GM21825 (cell line): ENCODE data around the gene VPS13C.
"Not testable (repeated sequence)": the region's sequence is repeated elsewhere in the genome, so short reads cannot be mapped to it uniquely, and the experiment has no call there.

Experiments
- ATAC-seq: cut with Tn5 transposase; IDR thresholded peaks from one replicate; pipeline ENCODE4 v1.9.1; 2021; ENCODE audit warnings: mild to moderate bottlenecking, moderate library complexity; ENCODE audit not compliant: unreplicated experiment

Gene VPS13C

DNA sequence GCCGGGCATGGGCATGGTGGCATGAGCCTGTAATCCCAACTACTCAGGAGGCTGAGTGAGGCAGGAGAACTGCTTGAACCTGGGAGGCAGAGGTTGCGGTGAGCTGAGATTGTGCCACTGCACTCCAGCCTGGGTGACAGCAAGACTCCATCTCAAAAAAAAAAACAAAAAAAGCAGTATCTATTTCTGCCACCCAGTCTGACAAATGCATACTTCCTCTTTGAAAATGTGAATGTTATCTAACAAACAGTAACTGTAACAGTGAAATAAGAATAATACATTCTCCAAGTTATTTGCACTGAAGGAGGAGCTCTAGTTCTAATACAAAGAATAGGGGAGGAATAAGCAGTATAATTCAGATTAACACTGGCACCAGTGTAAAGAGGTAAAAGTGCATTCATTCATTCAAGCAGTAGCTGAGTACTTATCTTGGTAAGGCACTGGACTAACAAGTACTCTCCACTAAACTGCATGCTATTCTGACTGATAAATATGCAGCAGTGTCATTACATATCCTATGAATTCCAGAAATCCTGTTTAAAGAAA, 12.9 kb downstream of the VPS13C start:
- ATAC-seq = no peak

DNA sequence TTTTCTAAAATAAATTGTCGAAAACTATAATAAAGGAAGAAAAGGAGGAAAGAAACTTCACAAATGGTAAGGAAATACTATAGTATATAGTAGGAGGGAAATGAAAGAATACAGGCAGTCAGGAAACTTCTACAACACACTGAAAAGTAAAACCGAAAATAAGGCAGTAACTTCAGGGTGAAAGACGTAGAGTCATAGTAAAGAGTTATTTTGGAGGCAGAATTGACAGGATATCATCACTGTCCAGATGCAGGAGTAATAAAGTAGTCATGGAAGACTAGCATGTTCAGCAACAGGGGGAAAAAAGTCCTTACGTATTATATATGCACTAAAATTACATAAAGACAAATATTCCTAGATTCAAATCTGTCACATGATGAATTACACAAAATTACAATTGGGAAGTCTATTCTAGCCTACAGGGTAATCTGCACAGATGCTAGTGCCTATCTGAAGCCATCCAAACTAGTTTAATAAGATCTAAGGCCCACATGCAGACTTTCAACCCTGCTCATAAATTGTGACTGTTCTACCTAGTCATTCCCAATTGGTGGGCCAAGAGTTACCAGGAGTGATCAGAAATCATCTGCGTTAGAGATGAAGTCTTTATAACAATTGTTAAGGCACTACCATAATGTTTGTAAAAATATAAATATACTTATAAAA, 14.0 kb downstream of the VPS13C start:
- ATAC-seq = peak; percentile 86

DNA sequence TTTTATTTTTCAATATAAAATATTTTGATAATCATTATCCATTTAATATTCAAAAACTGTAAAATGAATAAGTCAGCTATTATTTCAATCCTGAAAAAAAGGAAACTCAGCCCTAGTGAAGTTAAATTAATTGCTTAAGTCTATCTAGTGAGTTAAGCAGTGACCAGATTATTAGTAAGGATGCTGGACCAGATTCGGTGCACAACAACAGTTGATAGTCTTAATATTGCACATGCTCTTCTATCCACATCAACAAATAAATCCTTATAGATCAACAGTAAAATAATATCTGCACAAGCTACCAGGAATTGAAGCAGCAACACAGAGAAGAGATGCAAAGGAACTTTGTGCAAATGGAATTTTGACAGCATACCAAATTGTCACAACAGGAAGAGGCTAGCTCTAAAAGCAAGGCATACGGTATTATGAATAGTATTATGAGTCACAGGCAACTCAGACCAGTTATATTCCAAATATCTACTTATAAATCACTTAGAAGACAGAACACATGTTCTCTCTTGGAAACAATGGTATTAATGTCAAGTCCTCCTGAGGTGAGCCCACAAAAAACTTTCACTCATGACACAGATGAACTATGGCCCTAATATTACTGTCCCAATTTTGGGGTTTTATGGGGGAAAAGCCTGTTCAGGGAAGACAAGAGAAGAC, 24.9 kb downstream of the VPS13C start:
- no peak for ATAC-seq

DNA sequence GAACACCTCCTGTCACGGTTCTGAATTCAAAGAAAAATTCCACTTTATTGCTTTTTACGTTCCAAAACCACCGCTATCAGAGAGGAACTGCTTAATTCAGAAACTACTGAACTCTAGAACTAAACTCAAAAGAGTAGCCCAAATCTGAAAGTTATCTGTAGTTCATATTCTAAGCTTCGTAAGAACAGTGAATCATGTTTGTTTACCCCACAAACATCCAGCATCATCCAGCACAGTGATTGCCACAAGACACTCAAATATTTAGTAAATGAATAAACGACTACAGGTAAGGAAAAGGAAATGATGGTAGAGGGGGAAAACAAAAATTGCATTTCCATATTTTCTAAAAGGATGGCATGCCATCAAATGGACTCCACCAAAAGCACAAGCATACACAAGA, 32.3 kb downstream of the VPS13C start:
- no peak for ATAC-seq

DNA sequence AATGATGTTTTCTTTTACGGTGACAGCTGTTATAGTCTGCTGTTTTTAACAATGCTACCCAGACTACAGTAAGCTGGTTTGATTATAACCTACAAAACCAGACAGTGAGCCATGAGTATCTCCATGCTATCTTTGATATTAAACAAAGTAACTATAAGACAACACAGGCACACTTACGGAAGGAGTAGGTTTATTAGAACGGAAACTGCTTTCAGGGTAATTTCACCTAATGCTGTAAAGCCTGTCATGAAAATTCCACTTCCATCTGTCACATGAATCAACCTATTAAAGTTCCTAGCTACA, 33.0 kb downstream of the VPS13C start:
- no peak for ATAC-seq

DNA sequence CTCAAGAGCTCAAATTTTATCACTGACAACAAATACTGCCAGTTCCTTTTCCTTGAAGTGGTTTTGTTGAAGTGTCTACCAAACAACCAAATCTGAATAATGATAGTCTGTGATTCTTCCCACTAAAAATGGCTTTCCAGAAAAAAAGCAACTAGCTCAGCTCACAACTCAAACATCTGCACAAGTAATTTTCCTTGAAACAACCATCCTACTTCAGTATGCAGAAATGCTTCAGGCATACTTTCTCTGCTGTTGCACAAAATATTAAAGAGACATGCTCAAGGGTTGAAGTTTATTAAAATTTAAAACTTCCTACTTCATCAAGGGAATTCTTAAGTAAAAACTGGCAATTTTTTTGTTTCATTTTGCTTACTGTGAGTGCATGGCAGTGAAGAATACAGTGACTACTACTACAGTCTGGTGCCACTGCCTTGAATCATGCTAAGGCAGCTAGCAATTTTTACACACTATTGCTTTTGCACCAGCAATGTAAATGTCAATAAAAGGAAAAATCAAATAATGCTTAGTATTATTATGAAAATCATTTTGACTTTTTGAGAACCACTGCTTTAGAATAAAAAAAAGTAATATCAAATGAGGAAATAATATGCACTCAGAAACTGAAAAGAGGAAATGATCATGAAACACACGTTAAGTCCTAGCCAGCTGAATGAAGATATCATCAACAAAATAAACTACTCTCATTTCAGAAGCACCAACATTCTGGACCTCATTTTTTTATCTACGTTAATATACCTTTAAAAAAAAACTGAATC, 33.6 kb downstream of the VPS13C start:
- no peak for ATAC-seq

DNA sequence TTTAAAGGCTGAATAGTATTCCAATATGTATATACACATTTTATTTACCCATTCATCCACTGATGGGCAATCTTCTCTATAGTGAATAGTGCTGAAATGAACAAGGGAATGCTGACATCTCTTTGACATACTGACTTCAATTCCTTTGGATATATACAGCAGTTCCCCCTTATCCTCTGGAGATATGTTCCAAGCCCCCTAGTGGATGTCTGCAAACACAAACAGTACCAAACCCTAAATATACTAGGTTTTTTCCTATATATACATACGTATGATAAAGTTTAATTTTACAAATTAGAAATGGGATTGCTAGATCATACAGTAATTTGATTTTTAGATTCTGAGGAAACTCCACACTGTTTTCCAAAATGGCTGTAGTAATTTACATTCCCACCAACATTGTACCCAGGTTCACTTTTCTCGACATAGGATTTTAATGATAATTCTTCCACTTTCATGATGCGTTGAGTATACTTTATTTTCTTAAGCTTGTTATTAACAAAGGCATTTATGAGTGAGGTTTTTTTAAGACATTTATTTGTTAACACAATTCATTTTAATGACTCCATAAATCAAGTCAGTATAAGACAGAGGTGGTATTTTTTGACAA, 38.2 kb downstream of the VPS13C start:
- no peak for ATAC-seq

DNA sequence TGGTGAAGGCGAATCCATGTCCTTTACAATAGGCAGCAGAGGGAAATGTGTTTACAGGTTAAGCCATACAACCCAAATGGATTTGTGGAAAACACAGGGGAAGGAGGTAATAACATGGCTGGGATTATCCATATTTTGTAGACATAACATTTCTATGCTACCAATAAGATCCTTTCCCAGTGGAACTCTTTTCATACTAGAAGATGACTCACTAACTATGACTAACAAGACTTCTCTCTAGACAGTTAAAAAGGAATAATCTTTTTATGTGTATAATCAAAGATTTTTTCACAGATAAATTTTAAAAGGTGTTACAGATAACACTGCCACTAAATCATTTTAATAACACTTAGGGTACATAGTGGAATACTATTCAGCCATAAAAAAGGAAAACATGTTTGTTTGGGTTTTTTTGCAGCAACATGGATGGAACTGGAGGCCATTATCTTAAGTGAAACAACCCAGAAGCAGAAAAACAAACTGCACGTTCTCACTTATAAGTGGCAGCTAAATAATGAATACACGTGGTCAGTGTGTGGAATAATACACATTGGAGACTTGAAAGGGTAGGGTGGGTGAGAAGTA, 39.6 kb downstream of the VPS13C start:
- ATAC-seq = no peak

DNA sequence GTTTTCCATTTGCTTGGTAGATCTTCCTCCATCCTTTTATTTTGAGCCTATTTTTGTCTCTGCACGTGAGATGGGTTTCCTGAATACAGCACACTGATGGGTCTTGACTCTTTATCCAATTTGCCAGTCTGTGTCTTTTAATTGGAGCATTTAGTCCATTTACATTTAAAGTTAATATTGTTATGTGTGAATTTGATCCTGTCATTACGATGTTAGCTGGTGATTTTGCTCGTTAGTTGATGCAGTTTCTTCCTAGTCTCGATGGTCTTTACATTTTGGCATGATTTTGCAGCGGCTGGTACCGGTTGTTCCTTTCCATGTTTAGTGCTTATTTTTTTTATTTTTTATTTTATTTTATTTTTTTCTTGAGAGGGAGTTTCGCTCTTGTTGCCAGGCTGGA, 54.9 kb downstream of the VPS13C start:
- not testable (repeated sequence) for ATAC-seq

DNA sequence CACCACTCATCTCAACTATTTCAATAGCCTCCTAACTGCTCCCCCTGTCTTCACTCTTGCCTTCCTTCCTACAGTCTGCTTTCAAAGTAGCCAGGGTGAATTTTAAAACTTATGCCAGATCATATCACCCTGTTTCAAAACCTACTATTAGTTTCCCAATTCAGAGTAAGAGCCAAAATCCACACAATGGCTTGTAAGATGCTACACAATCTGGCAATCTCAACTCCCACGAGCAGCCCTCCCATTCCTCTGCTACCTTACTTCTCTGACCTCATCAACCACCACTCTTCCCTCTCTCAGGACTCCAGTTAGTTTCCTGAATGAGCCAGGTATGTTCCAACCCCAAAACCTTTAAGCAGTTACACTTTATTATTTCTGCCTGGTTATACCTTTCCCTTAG, 62.5 kb downstream of the VPS13C start:
- no peak for ATAC-seq

DNA sequence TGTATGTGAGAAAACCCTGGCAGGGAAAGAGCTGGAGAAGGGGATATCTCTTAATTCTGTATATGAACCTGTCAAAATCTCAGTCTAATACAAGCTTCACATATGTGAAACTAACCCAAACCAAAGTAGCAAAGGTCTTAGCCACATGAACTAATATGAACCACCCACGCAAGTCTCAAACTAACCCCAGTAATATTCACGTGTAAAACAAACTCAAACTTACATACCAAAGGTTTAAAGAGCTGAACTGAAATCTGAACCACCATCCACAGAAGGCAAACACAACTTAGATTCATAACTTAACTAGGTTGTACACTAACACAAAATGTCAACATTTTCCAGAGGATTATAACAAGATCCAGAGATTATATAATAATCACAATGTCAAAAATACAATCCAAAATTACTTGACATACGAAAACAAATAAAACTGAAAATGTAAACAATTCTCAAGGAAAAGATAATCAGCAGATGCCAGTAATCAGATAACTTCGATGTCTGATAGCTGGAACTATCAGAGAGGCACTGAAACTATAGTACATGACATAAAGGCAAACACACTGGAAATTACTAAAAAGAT, 64.1 kb downstream of the VPS13C start:
- no peak for ATAC-seq

DNA sequence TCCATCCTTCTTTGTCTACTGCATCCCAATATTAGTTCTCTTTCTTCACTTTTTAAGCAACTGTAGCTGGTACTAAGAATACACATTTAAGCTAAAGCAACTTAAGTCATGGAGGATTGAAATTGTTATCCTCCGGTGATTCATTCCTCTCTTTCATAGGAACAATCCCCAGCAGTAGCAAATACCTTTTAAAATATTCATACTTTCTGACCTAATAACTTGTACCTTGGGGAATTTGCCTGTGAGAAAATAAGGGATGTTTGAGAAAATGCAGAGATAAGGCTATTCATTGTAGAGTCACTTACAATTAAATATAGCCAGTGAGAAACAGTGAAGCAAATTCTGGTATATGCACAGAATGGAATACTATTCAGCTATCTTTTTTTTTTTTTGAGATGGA, 66.0 kb downstream of the VPS13C start:
- ATAC-seq = no peak

DNA sequence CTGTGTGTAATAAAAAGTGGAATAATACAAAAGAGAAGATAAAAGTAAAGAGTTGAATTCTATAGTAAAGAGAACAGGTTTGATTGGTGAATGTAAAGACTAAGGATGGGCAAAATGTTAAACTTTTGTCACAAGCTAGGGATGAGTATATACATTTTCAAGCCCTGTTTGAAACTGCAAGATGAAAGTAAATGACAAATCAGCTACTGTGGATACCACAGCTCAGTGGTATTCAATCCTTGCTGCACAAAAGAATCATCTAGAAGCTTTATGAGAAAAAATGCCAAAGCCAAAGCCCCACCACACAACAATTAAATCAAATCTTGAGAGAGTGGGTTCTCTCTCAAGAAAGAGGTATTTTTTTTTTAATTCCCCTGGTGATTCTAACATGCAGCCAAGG, 67.7 kb downstream of the VPS13C start:
- no peak for ATAC-seq

DNA sequence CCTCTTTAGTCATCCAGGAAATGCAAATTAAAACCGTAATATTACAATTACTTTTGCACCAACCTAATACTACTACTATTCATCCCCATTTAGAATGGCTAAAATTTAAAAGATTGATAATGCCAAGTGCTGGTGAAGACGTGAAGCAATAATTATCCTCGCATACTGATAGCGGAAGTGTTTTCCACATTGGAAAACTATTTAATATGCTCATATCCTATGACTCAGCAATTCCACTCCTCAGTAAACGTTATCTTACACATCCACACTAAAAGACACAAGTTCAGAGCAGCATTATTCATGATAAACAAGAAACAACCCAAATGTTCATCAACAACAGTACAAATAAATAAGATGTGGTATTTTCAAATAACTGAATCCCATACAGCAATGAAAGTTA, 70.6 kb downstream of the VPS13C start:
- ATAC-seq = no peak

DNA sequence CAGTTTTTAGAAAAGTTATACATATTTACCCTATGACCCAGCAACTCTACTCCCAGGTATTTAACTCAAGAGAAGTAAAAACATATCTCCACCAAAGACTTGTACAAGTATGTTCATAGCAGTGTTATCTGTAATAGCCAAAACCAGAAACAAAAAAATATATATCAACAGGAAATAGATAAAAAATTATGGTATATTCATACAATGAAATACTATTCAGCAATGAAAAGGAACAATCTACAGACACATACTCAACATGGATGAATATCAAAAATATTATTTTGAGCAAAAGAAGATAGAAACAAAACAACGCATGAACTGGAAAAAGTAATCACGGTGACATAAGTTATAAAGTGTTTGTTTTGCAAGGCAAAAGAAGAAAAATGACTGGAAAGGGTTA, 72.4 kb downstream of the VPS13C start:
- no peak for ATAC-seq

DNA sequence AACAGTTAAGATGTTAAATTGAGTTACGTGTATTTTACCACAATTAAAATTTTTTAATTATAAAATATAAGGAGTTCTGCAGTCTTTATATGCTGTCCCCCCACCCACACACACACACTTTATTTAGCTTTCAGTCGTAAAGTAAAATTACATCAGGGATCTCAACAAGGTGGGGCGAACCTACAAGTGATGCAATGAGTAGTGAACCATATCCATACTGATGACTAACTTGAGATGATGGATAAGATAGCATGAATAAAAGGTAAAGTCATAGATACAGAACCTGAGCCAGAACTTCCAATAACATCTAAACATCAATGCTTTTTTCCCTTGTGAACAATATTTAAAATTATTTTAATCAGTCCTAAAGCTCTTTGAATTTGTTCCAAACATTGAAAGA, 77.2 kb downstream of the VPS13C start:
- no peak for ATAC-seq

DNA sequence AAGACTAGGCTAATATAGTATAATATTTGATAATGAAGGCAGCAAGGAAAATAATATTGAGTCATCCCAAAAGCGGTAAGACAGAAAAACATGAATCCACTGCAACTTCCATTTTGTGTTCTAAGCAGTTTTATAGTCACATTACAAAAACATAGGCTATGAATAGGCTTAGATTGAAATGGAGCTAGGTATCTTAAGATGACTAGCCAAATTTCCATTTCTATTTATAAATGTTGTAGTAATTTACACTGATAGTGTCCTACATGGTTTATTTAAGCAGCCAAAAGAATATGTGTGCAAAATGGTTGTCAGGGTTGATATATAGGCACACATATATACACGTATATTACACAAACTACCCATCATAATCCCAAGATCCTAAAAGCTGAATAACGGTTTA, 82.0 kb downstream of the VPS13C start:
- ATAC-seq = no peak

DNA sequence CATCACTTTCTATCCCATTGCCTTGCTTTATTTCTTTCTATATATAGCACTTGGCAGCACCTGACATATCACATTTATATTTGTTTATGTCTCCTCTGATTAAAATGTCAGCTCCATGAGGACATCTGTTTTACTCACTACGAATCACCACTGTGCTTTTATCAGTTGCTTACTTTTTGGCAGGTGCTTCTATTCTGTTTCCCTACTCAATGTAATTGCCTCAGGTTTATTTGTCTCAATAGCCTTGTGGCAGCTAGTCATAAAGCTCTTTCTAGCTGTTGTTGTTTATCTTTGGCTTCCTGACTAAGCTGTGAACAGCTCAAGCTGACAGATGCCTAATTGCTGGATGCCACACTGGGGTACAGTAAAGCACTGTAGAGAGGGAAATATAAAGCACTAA, 85.5 kb downstream of the VPS13C start:
- ATAC-seq = no peak

DNA sequence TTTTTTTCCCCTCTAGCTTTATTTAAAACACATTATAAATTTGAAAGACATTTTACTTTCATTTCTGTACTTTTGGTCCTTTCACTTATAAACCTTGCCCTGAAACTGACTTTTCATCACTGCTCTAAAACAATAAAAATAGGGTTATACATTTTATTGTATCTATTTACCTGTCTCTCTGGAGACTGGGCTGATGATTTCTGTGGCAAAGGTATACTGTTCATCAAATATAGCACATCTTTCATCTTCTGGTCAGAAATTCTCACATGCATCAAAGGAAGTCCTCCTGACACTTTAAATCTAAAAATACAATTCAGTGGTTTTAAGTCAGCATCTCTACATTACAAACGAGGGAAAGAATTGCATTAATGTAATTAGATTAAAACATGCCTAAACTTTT, 86.1 kb downstream of the VPS13C start:
- no peak for ATAC-seq

DNA sequence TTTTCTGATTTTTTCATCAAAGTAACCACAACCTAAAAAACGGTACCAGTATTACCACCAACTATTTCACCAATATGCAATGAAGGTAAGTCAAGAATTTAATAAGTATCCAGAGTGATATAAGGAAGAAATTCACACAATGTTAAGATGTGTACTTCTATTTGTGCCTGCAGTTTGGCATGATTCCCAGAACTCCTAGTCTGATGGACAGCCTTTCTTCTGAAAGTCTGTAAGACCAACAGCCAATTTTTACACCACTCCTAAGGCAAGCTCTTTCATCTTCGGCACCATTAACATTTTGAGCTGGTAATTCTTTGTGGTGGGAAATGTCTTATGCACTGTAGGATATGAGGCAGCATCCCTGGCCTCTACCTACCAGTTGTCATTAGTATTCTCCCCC, 108.3 kb downstream of the VPS13C start:
- no peak for ATAC-seq

DNA sequence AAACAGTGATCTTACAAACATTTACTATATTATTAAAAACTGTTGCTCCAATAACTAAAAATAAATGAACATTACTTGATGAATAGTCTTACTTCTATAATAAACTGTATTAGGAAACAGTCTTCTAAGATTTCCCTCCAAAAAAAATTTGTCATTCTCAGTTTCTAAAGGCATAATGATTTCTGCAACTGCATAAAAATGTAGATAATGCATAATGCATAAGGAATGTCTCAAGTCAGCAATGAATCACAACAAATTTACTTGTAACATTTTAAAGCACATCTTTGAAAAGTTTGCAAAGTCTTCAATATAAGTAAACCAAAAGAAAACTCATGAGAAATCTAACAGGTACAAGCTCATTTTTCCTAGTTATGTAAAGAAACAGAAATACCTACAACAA, 113.5 kb downstream of the VPS13C start:
- ATAC-seq = no peak
